Measurements from ENCODE around the gene METTL21A. TPM values are rescaled to one million over a fixed set of nuclear protein-coding genes. Genes with fewer than 3 reads are reported as not detected.

The METTL21A gene
- total and polyA plus RNA-seq, 9 of the 15 experiments (the other 6 are each of a cell fraction or from before 2014, with no cell fraction given) = 9.1 to 46.5 (median 37.4) TPM

DNA sequence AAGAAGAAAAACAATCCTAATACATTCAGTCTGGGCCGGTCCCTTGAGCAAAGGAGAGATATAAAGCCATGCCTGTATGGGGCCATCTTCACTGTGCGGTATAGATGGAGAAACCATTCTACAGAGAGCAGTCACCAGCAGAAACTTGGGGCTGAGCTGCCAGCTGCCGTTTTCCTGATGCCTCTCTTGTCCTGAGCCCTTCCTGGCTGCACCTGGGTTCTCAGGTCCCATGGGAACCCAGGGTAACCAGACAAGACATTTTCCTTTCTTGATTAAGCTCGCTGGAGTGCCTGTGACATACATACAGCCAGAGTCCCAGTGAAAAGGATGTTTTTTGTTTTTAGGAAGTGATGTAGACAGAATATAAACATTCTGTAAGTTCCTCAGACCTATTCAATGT lies 5.3 kb upstream of the METTL21A start:
- Histone ChIP-seq H3K9me1 (ENCODE audit: control insufficient read depth, insufficient read depth, low read length) (no peaks in the 10 kb centered on the region), H3K9ac (ENCODE audit: insufficient read depth in 1 of 2, low read depth in 2 of 2, low read length in 2 of 2) (no peak overlapping the region), H3K36me3 (ENCODE audit: control insufficient read depth, insufficient read depth, low read length) (no peaks in the 10 kb centered on the region), H4K20me1 (replicated peaks; ENCODE audit: control insufficient read depth, insufficient read depth, low read length) (no peaks in the 10 kb centered on the region), H3K27me3 (ENCODE audit: control insufficient read depth in 2 of 2, insufficient read depth in 2 of 2, low read length in 2 of 2) (no peaks in the 10 kb centered on the region), H3K4me2 (ENCODE audit: insufficient read depth, low read length) (no peak overlapping the region), H3K4me3 (no peak overlapping the region), H2AFZ (ENCODE audit: low read depth, low read length) (no peak overlapping the region), H3K4me1 (replicated peaks in 1 of 2; ENCODE audit: control insufficient read depth in 2 of 2, insufficient read depth in 2 of 2, low read length in 2 of 2) (peaks cover 11 to 21% of the 10 kb centered on the region in 2 experiments; a peak in 4 of 5 replicates), H3K9me3 (replicated peaks; ENCODE audit: control insufficient read depth, insufficient read depth, low read depth, low read length) (no peaks in the 10 kb centered on the region), H3K27ac (ENCODE audit: extremely low read depth, low read depth, low read length) (no peak overlapping the region), H3K79me2 (ENCODE audit: control insufficient read depth, insufficient read depth, low read length) (no peaks in the 10 kb centered on the region)
- no TSS peak for BruUV-seq (replicated peaks)
- no peak for FAIRE-seq
- no peak for DNase-seq (ENCODE audit: extremely low read depth in 1 of 4, low spot score in 3 of 4)
- POLR2A ChIA-PET = no interaction called here
- in situ Hi-C loops (cut with MboI) = no loop called here
- intact Hi-C loops (cut with micrococcal nuclease) = no loop called here
- 57% methylated on average over 3 of the region's 4 CpGs for WGBS (ENCODE audit: insufficient coverage, low coverage, missing lambda C conversion rate)
- CTCF ChIA-PET (ENCODE audit: low intra/inter-chr PET ratio) = no interaction called here
- ATAC-seq = no peak
- TF ChIP-seq, protein P1, sequence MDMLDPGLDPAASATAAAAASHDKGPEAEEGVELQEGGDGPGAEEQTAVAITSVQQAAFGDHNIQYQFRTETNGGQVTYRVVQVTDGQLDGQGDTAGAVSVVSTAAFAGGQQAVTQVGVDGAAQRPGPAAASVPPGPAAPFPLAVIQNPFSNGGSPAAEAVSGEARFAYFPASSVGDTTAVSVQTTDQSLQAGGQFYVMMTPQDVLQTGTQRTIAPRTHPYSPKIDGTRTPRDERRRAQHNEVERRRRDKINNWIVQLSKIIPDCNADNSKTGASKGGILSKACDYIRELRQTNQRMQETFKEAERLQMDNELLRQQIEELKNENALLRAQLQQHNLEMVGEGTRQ (CRISPR knock-in tag; IDR thresholded peaks at IDR 0.05) = no peak
- no peak for TF ChIP-seq SRSF3 (IDR thresholded peaks at IDR 0.05; ENCODE audit: insufficient read depth, low read length)
- TF ChIP-seq, protein P2, sequence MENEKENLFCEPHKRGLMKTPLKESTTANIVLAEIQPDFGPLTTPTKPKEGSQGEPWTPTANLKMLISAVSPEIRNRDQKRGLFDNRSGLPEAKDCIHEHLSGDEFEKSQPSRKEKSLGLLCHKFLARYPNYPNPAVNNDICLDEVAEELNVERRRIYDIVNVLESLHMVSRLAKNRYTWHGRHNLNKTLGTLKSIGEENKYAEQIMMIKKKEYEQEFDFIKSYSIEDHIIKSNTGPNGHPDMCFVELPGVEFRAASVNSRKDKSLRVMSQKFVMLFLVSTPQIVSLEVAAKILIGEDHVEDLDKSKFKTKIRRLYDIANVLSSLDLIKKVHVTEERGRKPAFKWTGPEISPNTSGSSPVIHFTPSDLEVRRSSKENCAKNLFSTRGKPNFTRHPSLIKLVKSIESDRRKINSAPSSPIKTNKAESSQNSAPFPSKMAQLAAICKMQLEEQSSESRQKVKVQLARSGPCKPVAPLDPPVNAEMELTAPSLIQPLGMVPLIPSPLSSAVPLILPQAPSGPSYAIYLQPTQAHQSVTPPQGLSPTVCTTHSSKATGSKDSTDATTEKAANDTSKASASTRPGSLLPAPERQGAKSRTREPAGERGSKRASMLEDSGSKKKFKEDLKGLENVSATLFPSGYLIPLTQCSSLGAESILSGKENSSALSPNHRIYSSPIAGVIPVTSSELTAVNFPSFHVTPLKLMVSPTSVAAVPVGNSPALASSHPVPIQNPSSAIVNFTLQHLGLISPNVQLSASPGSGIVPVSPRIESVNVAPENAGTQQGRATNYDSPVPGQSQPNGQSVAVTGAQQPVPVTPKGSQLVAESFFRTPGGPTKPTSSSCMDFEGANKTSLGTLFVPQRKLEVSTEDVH (IDR thresholded peaks at IDR 0.05; ENCODE audit: low read depth, partially characterized antibody) = no peak
- TF ChIP-seq ATF7 (IDR thresholded peaks at IDR 0.05) = no peak
- TF ChIP-seq HLTF (IDR thresholded peaks at IDR 0.05) = no peak
- no peak for TF ChIP-seq NFE2L1 (tag; IDR thresholded peaks at IDR 0.05; ENCODE audit: borderline replicate concordance, low read depth)
- no peak for TF ChIP-seq PCBP2 (IDR thresholded peaks at IDR 0.05; ENCODE audit: low read depth, low read length, poor library complexity, severe bottlenecking)
- TF ChIP-seq ZNF551 (CRISPR knock-in tag; IDR thresholded peaks at IDR 0.05) = no peak
- no peak for TF ChIP-seq TAF9B (IDR thresholded peaks at IDR 0.05; ENCODE audit: partially characterized antibody)
- no peak for TF ChIP-seq MCM3 (IDR thresholded peaks at IDR 0.05)
- TF ChIP-seq ZNF316 (IDR thresholded peaks at IDR 0.05) = no peak
- TF ChIP-seq FIP1L1 (IDR thresholded peaks at IDR 0.05; ENCODE audit: low read depth, low read length, poor library complexity, severe bottlenecking) = no peak

All from K562 (cell line).